HG03520 (cell line): ENCODE results near the gene CD81.

Experiments
- ATAC-seq: cut with Tn5 transposase; IDR thresholded peaks from one replicate; pipeline ENCODE4 v1.9.1; 2021; ENCODE audit warnings: mild to moderate bottlenecking, moderate library complexity; ENCODE audit not compliant: unreplicated experiment

CD81 gene

DNA sequence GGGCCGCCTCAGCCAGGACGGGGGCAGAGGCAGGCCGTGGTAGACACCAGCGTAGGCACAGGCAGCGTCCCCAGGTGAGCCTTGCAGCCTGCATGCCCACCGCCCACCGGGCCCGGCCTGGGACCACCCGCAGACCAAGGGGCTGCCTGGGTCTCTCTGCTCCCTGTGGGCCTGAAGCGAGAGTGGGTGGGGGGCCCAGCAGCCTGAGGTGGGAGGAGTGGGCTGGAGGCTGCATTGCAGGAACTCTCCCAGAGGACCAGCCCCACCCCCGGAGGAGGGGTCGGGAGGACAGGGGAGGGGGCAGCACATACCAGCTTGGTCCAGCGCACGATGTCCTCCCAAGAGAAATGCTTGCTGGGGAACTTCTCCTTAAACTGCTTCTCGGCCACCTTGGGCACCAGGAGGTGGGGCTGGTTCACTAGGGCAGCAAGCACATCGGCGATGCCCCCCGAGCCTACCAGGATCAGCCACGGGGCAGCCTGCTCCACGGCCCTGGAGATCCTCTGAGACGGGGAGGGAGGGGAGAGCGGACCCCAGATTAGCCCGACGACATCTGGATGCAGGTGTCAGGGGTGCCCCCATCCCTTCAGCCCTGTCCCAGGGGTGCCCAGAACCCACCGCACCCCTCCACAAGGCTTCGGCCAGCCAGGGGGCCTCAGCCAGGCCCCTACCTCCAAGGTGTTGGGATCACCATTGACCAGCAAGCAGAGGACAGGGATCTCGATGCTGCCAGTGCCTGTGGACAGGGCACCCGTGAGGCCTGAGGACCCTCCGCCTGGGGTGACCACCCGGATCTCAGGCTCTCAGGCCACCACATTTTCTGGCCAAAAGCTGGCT is 41.0 kb downstream of the CD81 start:
- ATAC-seq, result no peak

GRCh38 chr11:2418693-2419360 is 41.7 kb downstream of the CD81 start:
- no peak for ATAC-seq

- ATAC-seq, result no peak
Measured at GRCh38 chr11:2419638-2420501, 42.8 kb downstream of the CD81 start.

- no peak for ATAC-seq
Measured at GRCh38 chr11:2420502-2421225, 43.6 kb downstream of the CD81 start.

GRCh38 chr11:2421226-2421994 is 44.3 kb downstream of the CD81 start:
- ATAC-seq, result no peak

DNA sequence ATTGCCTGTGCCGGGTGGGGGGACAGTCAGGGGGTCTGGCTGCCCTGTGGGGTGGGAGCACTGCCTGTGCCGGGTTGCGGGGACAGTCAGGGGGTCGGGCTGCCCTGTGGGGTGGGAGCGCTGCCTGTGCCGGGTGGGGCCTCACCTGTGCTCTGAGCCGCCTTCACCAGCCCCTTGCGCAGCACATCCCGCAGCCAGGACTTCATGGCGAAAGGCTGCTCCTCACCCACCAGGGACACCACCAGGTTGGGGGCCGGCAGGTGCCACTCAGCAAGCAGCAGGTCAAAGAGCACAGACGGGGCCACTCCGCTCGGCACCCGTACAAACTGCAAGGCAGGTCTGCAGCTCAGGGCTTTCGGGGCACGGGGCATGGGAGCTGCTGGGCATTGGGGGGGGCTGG is 44.9 kb downstream of the CD81 start:
- no peak for ATAC-seq

DNA sequence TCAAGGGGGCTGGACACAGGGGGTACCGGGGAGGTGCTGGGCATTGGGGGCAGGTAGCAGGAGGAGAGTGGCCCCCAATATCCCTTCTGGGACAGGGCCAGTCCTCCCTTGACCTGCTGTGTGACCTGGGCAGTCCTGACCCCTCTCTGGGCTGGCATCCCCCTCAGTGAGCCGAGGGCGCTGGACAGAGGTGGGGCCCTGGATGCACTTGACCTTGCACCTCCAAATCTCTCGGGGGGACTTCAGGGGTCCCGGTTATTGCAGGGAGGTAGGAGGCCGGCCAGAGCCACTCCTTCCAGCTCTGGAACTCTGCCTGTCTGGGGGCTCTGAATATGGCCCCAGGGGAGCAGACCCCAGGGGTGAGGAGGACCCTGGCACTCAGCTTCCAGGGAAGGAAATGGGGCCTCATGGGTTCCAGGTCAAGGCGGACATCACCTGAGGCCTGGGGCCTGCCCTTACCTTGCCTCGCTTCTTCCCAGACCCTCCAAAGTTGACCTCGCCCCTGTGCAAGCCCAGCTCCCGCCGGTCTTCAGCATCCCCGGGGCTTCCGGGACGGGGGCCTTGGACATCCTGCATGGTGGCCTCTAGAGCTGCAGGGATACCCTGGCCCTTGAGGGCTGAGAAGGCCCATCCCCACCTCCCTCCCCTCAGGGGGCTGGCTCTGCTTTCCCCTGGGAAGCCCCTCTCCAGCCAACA is 45.5 kb downstream of the CD81 start:
- no peak for ATAC-seq

DNA sequence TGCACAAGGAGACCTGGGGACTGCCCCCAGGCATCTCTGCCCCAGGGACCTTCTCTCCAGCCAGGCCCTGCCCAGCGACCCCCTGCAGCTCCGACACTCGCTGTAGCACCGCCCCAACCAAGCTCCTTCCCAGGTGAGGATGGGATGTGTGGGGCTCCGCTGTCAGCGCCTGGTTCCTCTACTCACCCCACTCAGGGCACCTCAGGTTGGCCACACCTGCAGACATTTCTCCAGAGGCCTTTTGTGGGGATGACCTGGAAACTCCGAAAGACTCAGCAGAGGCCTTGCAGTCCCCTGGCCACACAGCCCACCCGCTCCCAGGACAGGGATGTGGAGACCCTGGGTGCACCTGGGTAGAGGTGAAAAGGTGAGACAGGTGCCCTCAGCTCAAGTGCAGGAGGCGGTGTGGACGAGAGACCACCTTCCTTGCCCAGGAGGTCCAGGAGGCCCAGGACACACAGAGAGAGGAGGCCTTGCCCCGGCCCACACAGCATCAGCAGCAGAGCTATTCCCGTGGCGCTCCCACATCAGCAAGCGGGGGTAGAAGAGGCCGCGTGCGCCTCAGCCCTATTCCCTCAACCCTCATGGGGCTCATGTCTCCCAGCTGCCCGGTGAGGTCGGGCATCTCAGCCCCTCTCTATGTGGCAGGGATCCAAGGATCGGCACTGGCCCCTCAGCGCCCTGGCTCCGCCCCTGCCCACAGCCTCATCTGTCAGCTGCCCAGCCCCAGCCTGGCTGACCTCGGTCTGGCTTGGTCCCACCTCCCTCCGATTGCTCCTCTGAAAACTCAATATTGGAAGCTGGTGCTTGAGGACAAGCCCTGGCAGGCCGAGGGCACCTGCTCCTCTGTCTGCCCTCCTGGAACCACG is 46.3 kb downstream of the CD81 start:
- ATAC-seq, result no peak

DNA sequence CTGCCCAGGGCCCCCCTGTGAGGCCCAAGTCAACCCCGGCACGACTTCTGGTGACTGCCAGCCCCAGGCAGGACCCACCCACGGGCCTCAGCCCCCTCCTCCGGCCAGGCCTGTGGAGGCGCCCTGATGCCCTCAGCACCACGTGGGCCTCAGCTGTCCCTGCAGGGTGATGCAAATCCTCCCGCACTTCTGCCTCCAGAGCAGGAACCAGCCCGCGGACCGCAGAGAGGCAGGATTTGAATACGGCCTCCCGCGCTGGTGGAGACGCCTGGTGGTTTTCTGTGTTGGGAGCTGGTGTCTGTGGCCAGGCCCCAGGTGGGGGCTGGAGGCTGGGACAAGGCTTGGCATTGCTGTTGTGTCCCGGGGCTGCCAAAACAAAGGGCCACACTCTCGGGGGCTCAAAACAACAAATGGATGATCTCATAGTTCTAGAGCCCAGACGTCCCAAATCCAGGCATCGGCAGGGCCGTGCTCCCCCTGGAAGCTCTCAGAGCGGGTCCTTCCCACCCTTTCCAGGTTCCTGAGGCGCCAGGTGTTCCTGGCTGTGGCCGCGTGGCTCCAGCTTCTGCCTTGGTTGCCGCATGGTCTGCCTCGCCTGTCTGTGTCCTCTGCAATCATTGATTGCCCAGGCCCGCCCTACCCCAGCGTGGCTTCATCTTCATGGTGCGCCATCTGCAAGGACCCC is 47.8 kb downstream of the CD81 start:
- no peak for ATAC-seq

DNA sequence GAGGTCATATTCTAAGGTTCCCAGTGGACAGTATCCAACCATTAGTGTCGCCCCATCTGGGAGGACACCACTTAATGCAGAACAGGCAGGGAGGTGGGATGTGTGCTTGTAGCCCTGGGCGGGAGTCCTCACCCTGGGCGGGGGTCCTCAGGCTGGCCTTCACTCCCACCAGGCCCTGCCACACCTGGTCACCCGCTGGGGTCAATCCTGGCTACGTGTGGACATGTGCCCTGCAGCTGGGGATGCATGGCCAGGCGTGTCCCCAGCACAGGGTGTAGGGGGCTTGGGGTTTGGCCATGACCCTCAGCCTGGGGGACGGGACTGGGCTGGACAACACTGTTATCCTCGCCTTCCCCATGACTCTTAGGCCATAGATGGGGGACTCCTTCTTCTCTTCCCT is 48.4 kb downstream of the CD81 start:
- no peak for ATAC-seq

DNA sequence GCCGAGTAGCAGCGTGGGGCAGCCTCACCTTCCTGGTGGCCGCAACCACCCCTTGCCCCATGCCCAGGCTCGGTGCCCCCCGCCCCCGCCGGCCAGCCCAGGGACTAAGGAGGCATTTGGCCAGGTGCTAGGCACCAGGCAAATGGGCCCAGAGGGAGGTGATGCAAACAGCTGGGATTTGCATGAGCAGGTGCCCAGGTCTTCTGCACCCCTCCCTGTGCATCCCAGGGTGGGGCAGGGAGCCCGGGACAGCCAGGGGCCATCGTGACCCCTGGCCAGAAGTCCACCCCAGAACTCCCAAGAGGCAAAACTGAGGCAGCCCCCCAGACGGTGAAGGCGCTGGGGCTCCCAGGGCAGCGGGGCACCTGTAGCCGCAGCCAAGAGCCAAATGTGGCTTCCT is 49.1 kb downstream of the CD81 start:
- no peak for ATAC-seq

DNA sequence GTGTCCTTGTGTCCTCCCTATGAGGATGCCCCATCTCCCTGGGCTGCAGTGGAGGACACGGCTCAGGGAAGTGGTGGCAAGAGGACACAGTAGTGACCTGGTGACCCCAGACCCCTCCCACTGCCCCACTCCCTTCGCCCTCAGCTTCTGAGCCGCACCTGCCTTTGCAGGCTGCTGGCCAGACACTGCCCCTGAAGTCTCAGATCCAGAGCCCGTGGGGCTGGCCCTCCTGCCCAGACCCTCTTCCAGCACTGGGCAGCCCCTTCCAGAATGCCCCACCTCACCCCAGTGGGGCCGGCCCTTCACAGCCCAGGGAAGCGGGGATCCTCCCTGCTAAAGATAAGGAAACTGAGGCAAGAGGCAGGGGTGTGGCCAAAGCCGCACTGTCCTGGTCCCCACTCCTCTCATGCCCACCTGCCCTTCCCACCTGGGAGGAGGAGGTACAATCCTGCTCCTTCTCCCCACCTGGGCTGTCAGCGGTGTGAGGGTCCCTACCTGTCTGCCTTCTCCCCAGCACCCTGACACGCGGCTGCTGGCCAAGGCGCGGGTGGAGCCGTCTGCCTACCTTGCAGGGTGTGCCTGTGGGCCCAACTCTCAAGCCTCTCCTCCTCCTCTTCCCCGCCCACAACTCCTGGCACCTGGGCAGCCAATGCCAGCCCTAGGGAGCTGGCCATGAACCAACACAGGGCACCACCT is 49.9 kb downstream of the CD81 start:
- ATAC-seq, result no peak

DNA sequence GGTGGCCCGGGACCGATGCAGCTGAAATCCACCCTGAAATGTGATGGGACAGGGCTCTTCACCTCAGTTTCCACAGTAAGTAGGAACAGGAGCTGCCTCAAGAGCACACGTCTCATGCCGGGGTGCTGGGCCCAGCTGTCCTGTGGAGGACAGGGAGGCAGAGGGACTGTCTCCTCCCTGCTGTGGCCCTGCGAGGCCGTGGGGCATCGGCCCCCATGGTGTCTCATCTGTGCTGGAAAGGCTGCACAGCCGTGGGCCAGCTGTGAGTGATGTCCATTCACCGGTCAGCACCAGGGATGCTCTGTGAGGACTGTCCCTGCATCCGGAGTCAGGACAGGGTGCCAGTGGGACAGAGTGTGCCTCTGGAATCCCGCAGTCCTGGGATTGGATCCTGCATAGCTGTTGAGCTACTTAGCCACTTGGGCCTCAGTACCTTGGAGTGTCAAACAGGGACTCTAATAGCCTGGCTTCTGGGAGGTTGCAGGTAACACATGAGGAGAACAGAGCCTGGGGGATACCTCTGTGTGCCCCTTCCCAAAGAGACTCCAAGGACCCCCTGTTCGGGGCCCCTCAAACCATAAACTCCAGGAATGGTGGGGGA is 50.7 kb downstream of the CD81 start:
- no peak for ATAC-seq

- ATAC-seq, result no peak
Measured at GRCh38 chr11:2428322-2428795, 51.2 kb downstream of the CD81 start.

DNA sequence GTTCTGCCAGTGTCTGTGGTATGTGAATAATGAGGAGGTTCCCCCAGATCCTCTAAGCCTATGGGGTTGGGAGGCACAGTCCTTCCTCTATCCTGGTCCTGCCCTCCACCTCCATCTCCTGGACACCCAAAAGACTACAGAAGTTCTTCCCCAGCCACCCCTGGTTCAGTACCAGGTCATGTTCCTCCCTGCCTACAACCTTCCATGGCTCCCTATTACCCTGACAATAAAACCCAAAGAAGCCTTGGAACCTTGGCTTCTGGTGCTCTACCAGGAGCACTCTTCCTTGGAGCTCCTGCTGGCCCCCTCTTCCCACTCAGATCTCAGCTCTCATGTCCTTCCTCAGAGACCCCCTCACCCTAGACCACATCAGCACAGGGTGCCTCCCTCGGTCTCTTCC is 54.3 kb downstream of the CD81 start:
- no peak for ATAC-seq

DNA sequence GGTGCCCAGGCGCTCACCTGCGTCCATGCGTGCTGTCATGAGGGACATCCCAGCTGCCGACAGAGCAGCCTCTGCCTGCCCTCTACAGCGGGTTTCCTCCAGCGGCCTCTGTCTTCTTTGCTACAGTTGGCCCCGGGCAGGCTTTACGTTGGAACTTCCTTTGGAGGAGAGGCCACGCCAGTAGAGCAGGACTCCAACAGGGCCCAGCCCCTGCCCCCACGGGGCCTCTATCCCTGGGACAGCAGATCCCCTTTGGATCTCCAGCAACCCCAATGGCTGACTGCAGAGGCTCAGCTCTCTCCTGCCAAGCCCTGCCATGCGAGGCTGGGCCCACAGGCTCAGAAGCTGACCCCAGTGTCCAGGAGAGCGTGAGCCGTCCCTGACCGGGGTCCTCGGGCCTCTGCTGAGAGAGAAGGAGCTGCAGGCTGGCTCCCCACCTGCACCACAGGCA is 55.1 kb downstream of the CD81 start:
- no peak for ATAC-seq

DNA sequence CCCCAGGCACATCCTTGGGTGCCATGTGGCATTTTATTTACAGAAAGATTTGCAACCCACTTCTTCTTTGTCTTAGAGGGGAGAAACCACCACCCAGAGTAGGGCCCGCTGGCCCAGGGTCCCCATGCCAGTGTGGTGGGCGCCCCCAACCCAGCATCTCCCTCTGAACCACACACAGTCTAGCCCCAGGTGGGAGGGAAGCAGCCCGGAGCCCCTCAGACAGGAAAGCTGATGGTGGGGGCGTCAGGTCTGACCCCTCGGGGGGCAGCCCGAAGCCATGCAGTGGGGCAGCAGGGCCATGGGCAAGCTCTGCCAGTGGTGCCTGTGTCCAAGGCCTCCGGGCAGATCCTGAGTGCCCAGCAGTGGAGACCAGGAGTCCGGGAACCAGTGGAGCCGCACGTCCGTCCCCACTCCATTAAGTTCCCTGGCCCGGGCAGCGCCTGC is 55.5 kb downstream of the CD81 start:
- no peak for ATAC-seq
